Stimulated activated CD8-positive, alpha-beta memory T cell treated with anti-CD3 and anti-CD28 coated beads, Interleukin-2, amount 100 ng/mL, for 1 hour (primary cell): ENCODE results near the gene GEMIN2.
A peak's percentile ranks its signal among the peaks of the same experiment; 100 is the strongest.
"Not testable (repeated sequence)": the region's sequence is repeated elsewhere in the genome, so short reads cannot be mapped to it uniquely, and the experiment has no call there.

Experiments used
- DNase-seq, 2 donors: peaks; one replicate each; pipeline ENCODE4 v3.0.0-alpha.2; 2020; ENCODE audit warnings: low read depth in 2 of 2

The GEMIN2 gene

GRCh38 chr14:39114073-39114838 is at the start of gene GEMIN2:
GEMIN2 (plus strand) TSS chr14:39114323; CDS start chr14:39114339, 16 bp downstream.
- DNase-seq, result peak; percentile 85 to 89

GRCh38 chr14:39069169-39069805 is 44.8 kb upstream of the GEMIN2 start:
- DNase-seq, result not testable (repeated sequence)

- no peak for DNase-seq
Measured at GRCh38 chr14:39069923-39070322, 44.2 kb upstream of the GEMIN2 start.

- DNase-seq, result no peak
Measured at GRCh38 chr14:39071096-39071495, 43.0 kb upstream of the GEMIN2 start.

- no peak for DNase-seq
Measured at GRCh38 chr14:39080886-39081285, 33.2 kb upstream of the GEMIN2 start.

- no peak for DNase-seq
Measured at GRCh38 chr14:39083127-39083526, 31.0 kb upstream of the GEMIN2 start.

GRCh38 chr14:39085933-39086332 is 28.2 kb upstream of the GEMIN2 start:
- DNase-seq, result no peak

DNA sequence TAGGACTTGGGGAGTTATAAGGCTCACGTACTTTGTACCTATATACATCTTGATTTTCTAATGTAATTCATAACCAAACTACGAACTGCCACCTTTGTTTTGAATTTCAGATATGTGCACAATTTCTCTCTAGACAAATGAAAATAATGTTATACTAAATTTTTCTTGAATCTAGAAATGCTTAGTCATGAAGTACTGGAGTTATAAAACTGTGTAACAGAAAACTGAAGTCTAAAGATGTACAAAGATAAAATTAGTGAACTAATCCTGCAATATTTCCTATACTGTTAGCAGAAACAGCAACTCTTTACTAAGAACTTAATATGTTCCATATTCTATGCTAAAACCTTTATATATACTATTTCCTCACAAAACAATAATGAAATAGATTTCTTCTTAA is 26.6 kb upstream of the GEMIN2 start:
- no peak for DNase-seq

GRCh38 chr14:39090548-39091111 is 23.5 kb upstream of the GEMIN2 start:
- no peak for DNase-seq

- no peak for DNase-seq
Measured at GRCh38 chr14:39091716-39092115, 22.4 kb upstream of the GEMIN2 start.

DNA sequence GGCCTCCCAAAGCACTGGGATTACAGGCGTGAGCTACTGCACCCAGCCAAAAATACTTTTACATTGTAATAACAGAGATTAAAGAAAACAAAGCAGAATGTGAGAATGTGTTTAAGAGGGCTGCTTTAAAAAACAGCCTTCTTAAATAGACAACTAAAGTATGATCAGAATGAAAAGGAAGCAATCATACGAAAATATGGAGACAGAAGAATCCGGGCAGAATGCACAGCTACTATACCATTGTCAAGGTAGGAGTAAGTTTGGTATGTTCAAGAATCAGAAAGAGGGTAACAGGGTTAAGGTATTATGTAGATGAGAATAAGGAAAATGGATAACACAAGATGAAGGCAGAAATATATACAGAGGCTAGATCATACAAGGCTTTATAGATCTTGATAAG is 19.6 kb upstream of the GEMIN2 start:
- DNase-seq, result no peak

- DNase-seq, result no peak
Measured at GRCh38 chr14:39097159-39097558, 17.0 kb upstream of the GEMIN2 start.

DNA sequence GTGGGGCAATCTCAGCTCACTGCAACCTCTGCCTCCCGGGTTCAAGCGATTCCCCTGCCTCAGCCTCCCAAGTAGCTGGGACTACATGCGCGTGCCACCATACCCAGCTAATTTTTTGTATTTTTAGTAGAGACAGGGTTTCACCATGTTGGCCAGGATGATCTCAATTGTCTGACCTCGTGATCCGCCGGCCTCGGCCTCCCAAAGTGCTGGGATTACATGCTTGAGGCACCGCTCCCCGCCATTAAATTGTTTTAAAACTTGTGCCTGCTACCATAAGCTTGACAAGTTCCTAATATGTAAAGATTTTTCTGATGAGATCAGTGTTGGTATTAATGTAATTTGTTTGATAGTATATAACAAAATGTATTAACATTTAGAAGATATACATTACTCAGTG is 14.9 kb upstream of the GEMIN2 start:
- DNase-seq, result not testable (repeated sequence)

- no peak for DNase-seq
Measured at GRCh38 chr14:39099748-39100147, 14.4 kb upstream of the GEMIN2 start.

GRCh38 chr14:39102265-39102968 is 11.7 kb upstream of the GEMIN2 start:
- no peak for DNase-seq

- peak; percentile 60 to 72 for DNase-seq
Measured at GRCh38 chr14:39102969-39103957, 10.9 kb upstream of the GEMIN2 start, which contains the start of gene SEC23A. SEC23A (minus strand) TSS chr14:39103235; CDS start chr14:39096118, 7,117 bp downstream.

DNA sequence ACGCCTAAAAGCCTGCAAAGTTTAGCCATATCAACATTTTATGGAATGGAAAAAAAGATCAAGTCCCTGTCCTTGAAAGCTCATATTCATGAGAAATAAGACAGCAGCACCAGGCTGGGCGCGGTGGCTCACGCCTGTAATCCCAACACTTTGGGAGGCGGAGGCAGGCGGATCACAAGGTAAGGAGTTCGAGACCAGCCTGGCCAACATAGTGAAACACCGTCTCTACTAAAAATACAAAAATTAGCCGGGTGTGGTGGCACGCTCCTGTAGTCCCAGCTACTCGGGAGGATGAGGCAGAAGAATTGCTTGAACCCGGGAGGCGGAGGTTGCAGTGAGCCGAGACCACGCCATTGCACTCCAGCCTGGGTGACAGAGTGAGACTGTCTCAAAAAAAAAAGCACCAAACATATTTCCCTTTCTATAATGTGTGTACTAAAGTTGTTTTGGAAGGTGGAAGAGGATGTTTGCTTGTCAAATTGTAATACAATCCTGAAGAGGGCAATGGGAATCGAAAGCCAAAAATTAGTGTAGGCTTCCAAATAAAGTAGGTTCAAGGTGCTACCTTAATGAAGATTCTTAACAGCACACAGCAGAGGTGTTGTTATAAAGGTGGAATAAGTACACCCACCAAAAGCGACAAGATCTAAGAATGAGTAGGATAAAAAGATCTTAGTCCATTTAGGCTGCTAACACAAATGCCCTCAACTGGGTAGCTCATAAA is 9.9 kb upstream of the GEMIN2 start:
- DNase-seq, result not testable (repeated sequence)

GRCh38 chr14:39107591-39107996 is 6.5 kb upstream of the GEMIN2 start:
- no peak for DNase-seq

- no peak for DNase-seq
Measured at GRCh38 chr14:39108791-39109190, 5.3 kb upstream of the GEMIN2 start.
